ENCODE data around the gene RAPSN. TPM values are rescaled to one million over a fixed set of nuclear protein-coding genes. Genes with fewer than 3 reads are reported as not detected.
A peak's percentile ranks its signal among the peaks of the same experiment; 100 is the strongest.

Gene RAPSN
- total RNA-seq, 1 donor from 2014 or later = 0.54 TPM

DNA sequence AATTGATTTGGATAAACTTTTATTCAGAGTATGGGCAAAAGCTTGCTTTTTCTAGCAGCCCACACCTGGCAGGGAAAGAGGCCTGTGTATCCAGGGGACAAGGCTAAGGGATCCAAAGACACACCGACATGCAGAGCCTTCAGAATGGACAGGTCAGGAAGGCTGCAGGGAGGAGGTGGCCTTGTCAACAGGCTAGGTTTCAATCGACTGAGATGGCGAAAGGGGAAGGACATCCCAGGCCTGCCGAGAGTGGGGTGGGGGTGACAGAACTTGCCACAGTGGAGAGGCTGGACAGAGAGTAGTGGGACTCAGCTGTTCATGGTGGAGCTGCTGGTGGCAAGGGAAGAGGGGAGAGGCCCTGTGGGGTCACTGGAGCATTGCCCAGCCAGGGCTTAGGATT, 45.8 kb downstream of the RAPSN start:
- H3K4me1 Mint-ChIP-seq (ENCODE audit: low read depth, unreplicated experiment) = peaks cover 31% of the 10 kb centered on the region
- peaks cover 11% of the 10 kb centered on the region for H3K9me3 Mint-ChIP-seq (ENCODE audit: unreplicated experiment)
- H3K36me3 Mint-ChIP-seq (ENCODE audit: unreplicated experiment) = no peaks in the 10 kb centered on the region
- peaks cover 2% of the 10 kb centered on the region for H3K27me3 Mint-ChIP-seq (ENCODE audit: unreplicated experiment)
- no peak overlapping the region for H3K27ac Mint-ChIP-seq (ENCODE audit: unreplicated experiment)
- no peak for DNase-seq
- TF ChIP-seq, protein P1, sequence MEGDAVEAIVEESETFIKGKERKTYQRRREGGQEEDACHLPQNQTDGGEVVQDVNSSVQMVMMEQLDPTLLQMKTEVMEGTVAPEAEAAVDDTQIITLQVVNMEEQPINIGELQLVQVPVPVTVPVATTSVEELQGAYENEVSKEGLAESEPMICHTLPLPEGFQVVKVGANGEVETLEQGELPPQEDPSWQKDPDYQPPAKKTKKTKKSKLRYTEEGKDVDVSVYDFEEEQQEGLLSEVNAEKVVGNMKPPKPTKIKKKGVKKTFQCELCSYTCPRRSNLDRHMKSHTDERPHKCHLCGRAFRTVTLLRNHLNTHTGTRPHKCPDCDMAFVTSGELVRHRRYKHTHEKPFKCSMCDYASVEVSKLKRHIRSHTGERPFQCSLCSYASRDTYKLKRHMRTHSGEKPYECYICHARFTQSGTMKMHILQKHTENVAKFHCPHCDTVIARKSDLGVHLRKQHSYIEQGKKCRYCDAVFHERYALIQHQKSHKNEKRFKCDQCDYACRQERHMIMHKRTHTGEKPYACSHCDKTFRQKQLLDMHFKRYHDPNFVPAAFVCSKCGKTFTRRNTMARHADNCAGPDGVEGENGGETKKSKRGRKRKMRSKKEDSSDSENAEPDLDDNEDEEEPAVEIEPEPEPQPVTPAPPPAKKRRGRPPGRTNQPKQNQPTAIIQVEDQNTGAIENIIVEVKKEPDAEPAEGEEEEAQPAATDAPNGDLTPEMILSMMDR (IDR thresholded peaks at IDR 0.05; ENCODE audit: partially characterized antibody, unreplicated experiment) = no peak
- no peak overlapping the region for H3K4me3 Mint-ChIP-seq (ENCODE audit: unreplicated experiment)

DNA sequence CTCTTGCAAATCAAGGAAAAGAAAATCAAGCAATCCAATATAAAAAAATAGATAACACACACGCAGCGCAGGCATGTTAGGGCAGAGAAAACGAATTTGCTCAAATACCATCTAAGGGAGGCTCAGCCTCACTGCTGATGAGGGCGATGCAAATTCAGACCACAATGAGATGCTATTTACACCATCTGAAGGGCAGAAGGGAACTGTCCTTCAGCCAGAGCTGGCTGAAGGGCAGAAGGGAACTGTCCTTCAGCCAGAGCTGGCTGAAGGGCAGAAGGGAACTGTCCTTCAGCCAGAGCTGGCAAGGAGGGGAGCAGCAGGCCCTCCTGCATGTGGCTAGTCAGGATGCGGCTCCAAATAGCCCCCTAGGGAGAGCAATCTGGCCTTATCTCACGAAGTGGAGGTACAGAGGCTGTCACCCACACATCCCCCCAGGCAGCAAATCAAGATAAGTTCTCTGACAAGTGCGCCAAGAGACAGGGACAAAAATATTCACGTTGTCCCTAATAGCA, 48.1 kb downstream of the RAPSN start:
- no peaks in the 10 kb centered on the region for H3K27me3 Mint-ChIP-seq (ENCODE audit: unreplicated experiment)
- peaks cover 3% of the 10 kb centered on the region for H3K9me3 Mint-ChIP-seq (ENCODE audit: unreplicated experiment)
- no peaks in the 10 kb centered on the region for H3K36me3 Mint-ChIP-seq (ENCODE audit: unreplicated experiment)
- H3K4me3 Mint-ChIP-seq (ENCODE audit: unreplicated experiment) = peak overlapping the region; percentile 65
- peak overlapping the region; percentile 82 for H3K27ac Mint-ChIP-seq (ENCODE audit: unreplicated experiment)
- TF ChIP-seq, protein P1 (IDR thresholded peaks at IDR 0.05; ENCODE audit: partially characterized antibody, unreplicated experiment) = no peak
- H3K4me1 Mint-ChIP-seq (ENCODE audit: low read depth, unreplicated experiment) = peaks cover 20% of the 10 kb centered on the region
- no peak for DNase-seq

DNA sequence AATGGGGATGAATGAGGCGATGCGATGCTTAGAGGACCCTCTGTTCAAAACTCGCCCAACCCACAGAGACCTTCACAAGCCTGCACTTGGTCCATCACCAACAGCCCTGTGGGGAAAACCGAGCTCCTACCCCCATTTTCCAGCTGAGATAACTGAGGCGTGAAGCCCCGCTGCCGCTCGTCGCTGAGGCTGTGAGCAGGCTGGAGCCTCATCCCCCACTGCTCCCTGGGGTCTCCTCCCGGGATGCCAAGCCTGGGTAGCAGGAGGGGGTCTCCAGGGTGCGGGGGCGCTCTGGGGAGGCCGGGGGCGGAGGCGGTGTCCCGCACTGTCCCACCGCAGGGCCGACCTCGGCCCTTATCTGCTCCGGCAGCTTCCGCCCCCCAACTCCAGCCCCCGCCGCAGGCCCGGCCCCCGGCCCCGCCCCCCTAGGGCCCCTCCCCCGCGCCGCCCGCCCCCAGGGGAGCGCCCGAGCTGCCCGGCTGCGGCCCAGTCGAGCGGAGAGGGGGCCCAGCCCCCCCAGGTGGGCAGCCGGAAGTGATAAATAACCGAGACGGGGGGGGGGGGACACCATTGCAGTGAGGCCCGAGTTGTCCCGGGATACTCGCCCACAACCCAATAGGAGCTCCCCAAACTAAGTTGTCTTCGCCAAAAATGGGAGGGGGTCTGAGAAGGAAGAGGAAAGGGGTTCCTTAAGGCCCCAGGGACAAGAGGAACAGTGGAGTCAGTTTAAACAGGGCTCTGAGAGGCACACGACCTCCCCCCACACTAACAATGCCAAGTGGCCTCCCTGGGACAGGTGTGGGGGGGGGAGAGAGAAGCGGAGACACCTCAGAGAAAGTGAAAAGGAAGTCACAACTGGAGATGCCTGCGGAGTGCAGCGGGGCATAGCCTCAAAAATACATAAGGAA, 48.8 kb downstream of the RAPSN start:
- H3K4me1 Mint-ChIP-seq (ENCODE audit: low read depth, unreplicated experiment) = peaks cover 20% of the 10 kb centered on the region
- TF ChIP-seq, protein P1 (IDR thresholded peaks at IDR 0.05; ENCODE audit: partially characterized antibody, unreplicated experiment) = no peak
- no peaks in the 10 kb centered on the region for H3K27me3 Mint-ChIP-seq (ENCODE audit: unreplicated experiment)
- H3K36me3 Mint-ChIP-seq (ENCODE audit: unreplicated experiment) = no peaks in the 10 kb centered on the region
- H3K9me3 Mint-ChIP-seq (ENCODE audit: unreplicated experiment) = peaks cover 3% of the 10 kb centered on the region
- DNase-seq = no peak
- peak overlapping the region; percentile 65 for H3K4me3 Mint-ChIP-seq (ENCODE audit: unreplicated experiment)
- peak overlapping the region; percentile 82 for H3K27ac Mint-ChIP-seq (ENCODE audit: unreplicated experiment)

DNA sequence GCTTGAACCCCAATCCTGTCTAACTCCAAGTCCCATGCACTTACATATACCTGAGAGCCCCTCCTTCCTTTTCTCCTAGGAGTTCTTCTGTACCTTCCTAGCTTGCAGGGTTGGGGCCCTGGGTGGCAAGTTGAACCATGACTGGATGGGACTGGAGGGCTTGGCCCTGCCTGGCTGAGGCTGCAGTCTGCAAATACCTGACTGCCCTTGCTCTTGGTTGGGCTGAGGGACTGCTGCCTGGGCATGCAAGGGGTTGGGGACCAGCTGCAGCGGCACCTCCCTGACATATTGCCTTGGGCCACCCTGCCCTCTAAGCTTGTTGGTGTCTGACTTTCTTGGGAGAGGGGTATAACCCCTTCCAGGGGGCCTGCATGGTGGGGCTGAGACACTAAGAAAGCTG, 50.4 kb downstream of the RAPSN start:
- peaks cover 20% of the 10 kb centered on the region for H3K4me1 Mint-ChIP-seq (ENCODE audit: low read depth, unreplicated experiment)
- H3K36me3 Mint-ChIP-seq (ENCODE audit: unreplicated experiment) = no peaks in the 10 kb centered on the region

More for the DNA sequence above, 50.4 kb downstream of the RAPSN start:
- peaks cover 2% of the 10 kb centered on the region for H3K27me3 Mint-ChIP-seq (ENCODE audit: unreplicated experiment)
- H3K9me3 Mint-ChIP-seq (ENCODE audit: unreplicated experiment) = peaks cover 3% of the 10 kb centered on the region
- no peak for DNase-seq
- TF ChIP-seq, protein P1 (IDR thresholded peaks at IDR 0.05; ENCODE audit: partially characterized antibody, unreplicated experiment) = no peak
- no peak overlapping the region for H3K27ac Mint-ChIP-seq (ENCODE audit: unreplicated experiment)
- no peak overlapping the region for H3K4me3 Mint-ChIP-seq (ENCODE audit: unreplicated experiment)

All from glutamatergic neuron (in vitro differentiated cells).